ENCODE results near the gene C1QTNF6.

Gene C1QTNF6

GRCh38 chr22:37141476-37141875, 46.6 kb downstream of the C1QTNF6 start:
- no peak for DNase-seq

GRCh38 chr22:37140686-37141323, 47.2 kb downstream of the C1QTNF6 start:
- DNase-seq = no peak

GRCh38 chr22:37139762-37140161, 48.3 kb downstream of the C1QTNF6 start:
- DNase-seq = no peak

- no peak for DNase-seq
Observed at GRCh38 chr22:37138849-37139561, 49.0 kb downstream of the C1QTNF6 start.

GRCh38 chr22:37137903-37138665, 50.0 kb downstream of the C1QTNF6 start:
- DNase-seq = no peak

DNA sequence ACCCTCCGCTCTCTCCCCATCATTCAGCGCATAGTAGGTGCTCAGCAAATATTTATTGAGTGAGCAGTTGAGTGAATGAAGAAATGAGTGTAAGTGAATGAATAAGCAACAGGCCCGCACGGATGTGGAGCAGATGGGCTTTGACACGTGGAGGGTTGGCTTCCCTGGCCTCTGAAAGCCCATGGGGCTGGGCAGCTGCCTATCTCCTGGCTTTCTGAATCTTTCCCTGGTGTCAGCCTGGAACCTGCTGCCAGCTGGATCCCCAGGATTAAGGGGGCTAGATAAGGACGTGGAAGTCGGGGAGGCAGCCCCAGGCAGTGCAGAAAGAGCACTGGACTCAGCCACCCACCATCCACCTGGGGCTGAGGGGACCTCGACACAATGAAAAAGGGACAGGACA, 50.9 kb downstream of the C1QTNF6 start:
- DNase-seq = no peak

GRCh38 chr22:37135023-37135422, 53.0 kb downstream of the C1QTNF6 start:
- no peak for DNase-seq

DNA sequence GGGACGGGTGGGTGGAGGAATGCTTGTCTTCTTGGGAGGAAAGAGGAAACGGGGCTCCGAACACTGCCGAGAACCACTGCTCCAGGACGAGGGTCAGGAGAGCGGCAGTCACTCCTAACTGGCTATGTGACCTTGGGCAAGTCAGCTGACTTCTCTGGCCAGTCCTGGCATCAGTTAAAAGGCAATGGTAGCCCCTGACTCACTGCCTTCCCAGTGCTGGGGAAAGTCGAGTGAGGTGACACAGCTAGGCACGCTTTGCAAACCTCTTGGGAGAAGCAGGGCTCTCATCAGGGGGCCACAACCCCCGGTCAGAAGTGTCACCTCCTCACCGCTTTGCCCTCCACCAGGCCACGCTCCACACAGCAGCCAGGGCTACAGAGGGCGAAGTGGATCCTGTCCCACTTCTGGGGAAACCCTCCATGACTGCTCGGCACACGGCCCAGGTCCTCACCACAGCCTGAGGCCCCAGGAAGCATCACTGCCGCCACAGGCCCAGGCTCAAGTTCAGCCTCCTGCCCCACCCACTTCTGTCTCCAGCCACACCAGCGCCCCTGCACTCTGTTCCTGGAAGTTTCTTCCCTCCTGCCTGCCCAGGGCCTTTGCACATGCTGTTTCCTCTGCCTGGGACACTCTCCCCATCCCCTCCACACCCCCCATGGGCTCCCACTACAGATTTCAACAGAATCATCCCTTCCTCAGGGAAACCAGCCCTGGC, 54.6 kb downstream of the C1QTNF6 start:
- DNase-seq = no peak

GRCh38 chr22:37132773-37133172, 55.3 kb downstream of the C1QTNF6 start:
- DNase-seq = no peak

Measured in fibroblast of skin of back (primary cell).